Heart left ventricle (tissue), 13 donors: ENCODE measurements around the gene SLC41A1.

Experiments used
- CTCF ChIP-seq, 12 donors: fragments of 200-600 bp; sonication (generic) in 4 of 12; IDR thresholded peaks; one replicate each; pipeline versions ENCODE4 v1.5.0 to v1.8.0; 2018 to 2022; ENCODE audit warnings: antibody characterized with exemption in 12 of 12, mild to moderate bottlenecking in 5 of 12
- POLR2A ChIP-seq, 2 donors: fragments of 450-650 bp; IDR thresholded peaks; one replicate each; pipeline ENCODE4 v1.6.1; 2017; ENCODE audit warnings: antibody characterized with exemption in 2 of 2, mild to moderate bottlenecking in 2 of 2, moderate library complexity in 2 of 2
- donor health status: ischemic (EF 13 %, LVEDD 7.1; RV severe dilation, severe dysfunction).
- donor health status: DM: no; HTN: yes; CAD: no.
- donor health status: DM: no; HTN: no; CAD: no.
- donor health status: ischemic (EF 25% LVEDD 6.9; RV normal size, moderate dysfunction).
- donor health status: ischemic (EF 25% LVEDD 5.7; RV mildly dilated, moderate dysfunction).
- donor health status: ischemic (EF 35%, LVEDD 5.7; RV mildly dilated, moderate dysfunction).
- donor health status: nonischemic (EF 11% LVEDD 7.7; RV severe dilation, severe dysfunction).
- donor health status: DM: yes; HTN: yes; CAD: no.
- donor health status: PGD.
- donor health status: ischemic (EF 29% LVEDD 5.4; RV normal size, mild dysfunction).
- donor health status: nonischemic (EF 23%, LVEDD 6.1; RV moderate dilation, normal function).

DNA sequence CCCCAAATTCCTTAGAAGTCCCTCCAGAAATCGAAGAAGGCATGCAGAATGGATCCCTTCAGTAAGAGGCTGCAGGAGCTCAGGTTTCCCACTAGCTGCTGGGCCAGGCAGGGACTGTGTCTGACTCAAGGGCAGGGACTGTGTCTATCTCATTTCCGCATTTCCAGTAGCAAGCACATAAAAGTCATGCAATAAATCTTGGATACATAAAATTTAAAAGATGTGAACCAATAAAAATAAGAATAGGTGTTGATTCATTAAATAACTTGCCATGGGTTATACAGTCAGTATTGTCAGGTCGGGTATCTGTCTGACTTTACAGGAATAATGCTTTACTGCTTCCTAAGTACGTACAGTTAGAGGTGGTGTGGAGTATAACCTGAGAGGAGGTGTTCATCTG, 21.8 kb upstream of the SLC41A1 start:
- TF ChIP-seq CTCF (IDR thresholded peaks at IDR 0.05) (no peak), POLR2A (IDR thresholded peaks at IDR 0.05) (no peak)
